Sciatic nerve (tissue), 2 donors: Measurements from ENCODE around the gene FIGN. TPM values are rescaled to one million over a fixed set of nuclear protein-coding genes. Genes with fewer than 3 reads are reported as not detected.

Experiments used
- ATAC-seq: fragments of 200-7000 bp; cut with Tn5 transposase; one replicate; pipeline ENCODE4 v1.9.1; 2020; ENCODE audit warnings: mild to moderate bottlenecking, moderate library complexity
- DNase-seq: peaks from one replicate; pipeline ENCODE4 v3.0.0-alpha.2; 2020; ENCODE audit warnings: low spot score
- intact Hi-C: fragments of 100-400 bp; cut with DNase I; formaldehyde crosslinking; loops from one replicate; pipeline ENCODE4 v1.14.2; 2022
- total RNA-seq: library from RNA; stranded (reverse); fragmentation: NEBNext Ultra II Directional; extraction: Animal tissue kit (Norgen Biotek cat#: 25700); gene quantifications from one replicate; pipeline ENCODE4 v1.2.1, GENCODE V29; 2021
- donor health status: DM: no; HTN: no; CAD: no.
- donor health status: DM: no; HTN: no; CAD: no.

Gene FIGN
- total RNA-seq, 1 donor from 2014 or later: 22.2 TPM

DNA sequence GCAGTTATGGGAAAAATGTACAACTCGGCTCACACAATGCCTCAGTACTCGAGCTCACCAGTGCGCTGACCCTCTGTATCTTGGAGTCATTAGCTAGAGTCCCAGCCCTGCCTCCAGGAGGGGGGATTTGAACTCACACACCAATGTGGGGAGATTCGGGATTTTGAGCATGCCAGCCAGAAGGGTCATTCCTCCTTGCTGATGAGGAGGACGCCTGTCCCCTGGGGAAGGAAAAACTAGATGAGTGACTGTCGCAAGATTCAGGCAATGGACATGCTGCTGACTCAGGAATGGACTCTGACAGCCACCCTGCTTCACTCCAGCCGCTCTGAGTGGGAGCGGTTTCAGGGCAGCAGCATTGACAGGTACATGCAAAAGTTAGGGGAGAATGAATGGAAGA is 20.6 kb downstream of the FIGN start:
- DNase-seq (no peak), ATAC-seq (no peak)
- intact Hi-C loops: no loop called here

DNA sequence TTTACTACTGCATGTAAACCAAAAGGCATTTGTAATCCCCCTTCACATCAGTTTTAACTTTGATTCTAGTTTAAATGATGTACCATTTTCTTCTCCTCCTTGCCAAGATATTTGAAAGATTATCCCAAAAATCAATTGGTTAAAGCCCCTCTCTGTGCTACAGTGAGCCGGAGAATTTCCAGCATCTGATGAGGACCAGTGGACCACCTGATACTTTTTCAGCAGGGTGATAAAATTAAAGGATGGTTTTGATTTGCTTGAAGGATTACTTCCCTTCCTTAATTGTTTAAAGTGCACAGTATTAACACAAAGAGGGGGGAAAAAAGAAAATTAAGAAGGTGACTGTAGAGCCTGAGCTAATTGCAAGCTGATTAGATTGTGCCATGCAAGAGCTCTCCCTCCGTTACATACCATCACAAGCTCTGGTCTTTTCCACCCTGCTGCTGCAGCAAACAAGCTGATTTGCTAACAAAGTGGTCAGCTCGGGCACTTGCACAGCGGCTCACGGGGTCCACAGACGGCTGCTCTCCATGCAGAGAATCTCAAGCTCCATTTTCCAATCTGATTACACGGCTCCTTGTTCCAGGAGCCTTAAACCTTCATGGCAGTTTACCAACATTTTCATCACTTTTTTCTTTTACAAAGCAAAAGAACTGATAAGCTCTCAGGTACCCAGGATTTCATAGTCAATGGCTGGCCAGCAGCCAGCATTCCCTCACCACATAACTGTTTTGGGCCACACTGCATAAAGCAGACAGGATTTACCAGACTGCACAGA is 22.1 kb downstream of the FIGN start:
- intact Hi-C loops: no loop called here
- ATAC-seq (no peak), DNase-seq (no peak)

DNA sequence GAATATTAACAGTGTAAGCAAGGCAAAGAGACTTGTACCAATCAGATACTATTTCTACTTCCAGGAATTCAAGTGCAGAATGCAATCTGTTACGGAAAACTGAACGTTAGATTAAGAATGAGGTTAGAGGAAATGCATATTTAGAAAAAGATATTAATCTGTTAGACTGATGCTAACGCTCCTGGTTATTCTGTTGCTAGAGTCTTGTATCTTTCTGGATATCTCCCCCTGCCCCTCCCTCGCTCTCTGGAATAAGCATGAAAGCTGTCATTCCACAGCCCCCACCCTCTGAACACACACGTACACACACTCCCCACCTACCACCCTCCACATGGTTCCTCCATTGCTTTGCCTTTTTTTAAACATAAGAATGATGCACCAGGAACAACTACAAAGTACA is 24.1 kb downstream of the FIGN start:
- intact Hi-C loops: no loop called here
- no peak for DNase-seq
- ATAC-seq: no peak

DNA sequence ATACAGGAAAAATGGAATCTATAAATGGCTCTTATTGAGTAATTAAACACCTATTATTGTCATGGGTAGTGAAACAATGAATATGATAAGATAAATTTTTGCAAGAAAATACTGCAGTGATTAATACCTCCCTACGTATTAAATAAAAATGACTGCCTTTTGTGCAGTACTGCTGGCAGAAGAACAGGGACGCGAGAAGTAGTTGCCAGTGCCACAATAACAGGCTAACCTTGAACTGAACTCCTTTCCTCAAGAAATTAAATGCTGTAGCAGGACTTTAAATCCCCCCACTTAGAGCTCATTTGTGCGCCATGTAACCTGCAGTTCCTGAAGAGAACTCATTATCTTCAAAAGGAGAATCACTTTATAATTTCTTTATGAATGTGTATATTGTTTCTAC is 24.6 kb downstream of the FIGN start:
- ATAC-seq: no peak
- intact Hi-C loops: no loop called here
- DNase-seq: no peak

DNA sequence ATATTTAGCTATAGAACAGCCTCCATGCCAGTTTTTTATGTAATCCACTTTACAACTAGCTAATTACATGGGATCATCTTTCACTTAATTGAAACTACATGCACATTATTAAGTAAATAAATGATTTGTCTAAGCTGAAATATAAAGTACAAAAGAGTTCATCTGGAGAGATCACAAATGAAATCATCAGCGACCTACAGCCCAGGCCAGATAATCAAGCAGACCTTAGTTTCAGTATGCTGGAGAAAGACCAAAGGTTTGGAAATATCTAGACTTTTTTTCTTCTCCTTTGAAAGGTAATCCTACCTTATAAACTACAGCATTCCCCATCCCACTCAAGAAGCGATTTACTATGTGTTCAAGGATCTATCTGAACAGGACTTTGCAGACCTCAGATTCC is 26.5 kb downstream of the FIGN start:
- ATAC-seq: no peak
- intact Hi-C loops: no loop called here
- no peak for DNase-seq

DNA sequence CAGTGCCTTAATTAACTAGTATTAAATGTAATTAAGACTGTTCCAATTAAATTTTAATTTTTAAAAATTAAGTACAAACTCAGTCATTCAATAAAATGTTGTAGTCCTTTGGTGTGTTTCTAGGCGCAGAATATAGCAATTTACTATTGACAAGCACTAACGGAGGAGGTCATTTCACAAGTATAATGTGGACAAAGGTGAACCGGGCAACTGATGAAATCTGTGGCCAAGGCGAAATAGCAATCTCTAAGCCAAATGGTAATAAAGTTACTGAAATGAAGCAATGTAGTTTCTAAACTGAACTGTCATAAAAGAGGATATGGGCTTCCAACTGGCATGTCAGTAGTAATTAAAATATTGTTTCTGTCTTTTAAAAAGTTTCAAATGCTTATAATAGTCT is 27.5 kb downstream of the FIGN start:
- ATAC-seq (no peak), DNase-seq (no peak)
- intact Hi-C loops: no loop called here

DNA sequence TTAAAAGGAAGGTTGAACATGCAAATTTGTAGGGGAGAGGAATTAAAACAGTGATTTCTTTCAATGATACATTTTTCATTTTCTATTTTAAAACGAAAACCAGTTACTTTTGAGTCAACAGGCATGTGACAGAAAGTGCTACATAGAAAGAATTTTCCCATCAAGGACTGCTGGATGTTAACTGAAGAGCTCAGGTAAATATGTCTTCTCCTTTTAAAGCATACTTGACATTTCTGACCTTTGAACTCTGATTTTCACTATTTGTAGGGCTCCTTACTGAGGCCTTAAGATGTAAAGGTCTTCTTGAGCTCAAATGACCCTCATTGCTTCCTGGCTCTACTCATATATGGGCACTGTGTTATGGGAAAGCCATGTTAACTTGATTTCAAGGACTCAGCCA is 32.4 kb downstream of the FIGN start:
- intact Hi-C loops: no loop called here
- no peak for ATAC-seq
- no peak for DNase-seq

DNA sequence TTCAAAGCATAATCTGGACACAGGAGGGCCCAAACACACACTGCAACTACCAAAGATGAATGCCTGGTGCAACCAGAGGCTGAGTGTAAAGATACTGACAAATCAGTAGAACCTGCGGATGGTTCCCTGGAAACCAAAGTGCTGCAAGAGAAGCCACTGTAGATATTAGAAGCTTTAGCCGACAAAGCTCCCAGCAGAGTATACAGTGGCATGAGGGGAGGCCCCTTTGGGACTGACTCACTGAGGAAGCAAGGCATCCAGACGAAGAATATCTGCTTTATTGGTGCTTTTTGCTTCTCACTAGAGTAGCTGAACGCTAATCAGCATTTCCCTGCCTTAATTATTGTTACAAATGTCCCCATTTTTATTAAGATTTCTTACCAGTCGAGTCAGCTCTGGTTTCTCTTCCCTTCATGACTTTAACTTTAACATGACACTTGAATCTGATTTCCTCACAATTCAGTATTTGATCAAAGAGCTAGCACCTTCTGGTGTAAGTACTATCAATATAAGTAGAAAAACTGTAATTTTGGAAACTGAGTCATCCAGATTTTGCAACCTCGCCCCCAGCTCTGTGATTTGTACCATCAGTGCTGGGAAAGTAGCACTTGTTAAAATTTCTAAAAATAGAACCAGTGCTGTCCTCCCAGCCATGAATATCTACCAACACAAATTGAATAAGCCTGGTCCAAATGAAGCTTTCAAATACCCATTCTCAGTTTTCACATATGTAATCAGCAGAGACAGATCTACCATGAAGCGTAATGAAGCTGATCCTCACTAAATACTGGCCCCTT is 34.2 kb downstream of the FIGN start:
- intact Hi-C loops: no loop called here
- ATAC-seq: no peak

DNA sequence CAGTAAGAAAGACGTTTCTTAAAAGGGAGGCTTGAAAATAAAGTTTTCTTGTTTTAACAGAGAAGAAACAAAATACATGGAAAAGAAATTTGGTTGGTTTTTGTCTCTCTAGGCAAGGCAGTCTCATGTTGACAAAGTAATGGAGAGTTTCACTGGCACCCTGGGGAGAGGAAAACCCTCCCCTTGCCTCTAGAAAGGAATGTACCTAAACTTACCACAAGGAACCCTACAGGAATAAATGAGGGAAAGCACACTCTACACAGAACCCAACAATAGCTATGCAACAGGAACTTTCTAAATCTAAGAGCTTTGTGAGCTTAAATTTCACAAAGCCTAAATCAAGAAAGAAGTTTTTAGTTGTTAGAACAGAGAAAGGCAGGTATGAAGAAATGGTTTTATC is 37.0 kb downstream of the FIGN start:
- intact Hi-C loops: no loop called here
- ATAC-seq (no peak), DNase-seq (no peak)

More for the DNA sequence above, 34.2 kb downstream of the FIGN start:
- DNase-seq: no peak

DNA sequence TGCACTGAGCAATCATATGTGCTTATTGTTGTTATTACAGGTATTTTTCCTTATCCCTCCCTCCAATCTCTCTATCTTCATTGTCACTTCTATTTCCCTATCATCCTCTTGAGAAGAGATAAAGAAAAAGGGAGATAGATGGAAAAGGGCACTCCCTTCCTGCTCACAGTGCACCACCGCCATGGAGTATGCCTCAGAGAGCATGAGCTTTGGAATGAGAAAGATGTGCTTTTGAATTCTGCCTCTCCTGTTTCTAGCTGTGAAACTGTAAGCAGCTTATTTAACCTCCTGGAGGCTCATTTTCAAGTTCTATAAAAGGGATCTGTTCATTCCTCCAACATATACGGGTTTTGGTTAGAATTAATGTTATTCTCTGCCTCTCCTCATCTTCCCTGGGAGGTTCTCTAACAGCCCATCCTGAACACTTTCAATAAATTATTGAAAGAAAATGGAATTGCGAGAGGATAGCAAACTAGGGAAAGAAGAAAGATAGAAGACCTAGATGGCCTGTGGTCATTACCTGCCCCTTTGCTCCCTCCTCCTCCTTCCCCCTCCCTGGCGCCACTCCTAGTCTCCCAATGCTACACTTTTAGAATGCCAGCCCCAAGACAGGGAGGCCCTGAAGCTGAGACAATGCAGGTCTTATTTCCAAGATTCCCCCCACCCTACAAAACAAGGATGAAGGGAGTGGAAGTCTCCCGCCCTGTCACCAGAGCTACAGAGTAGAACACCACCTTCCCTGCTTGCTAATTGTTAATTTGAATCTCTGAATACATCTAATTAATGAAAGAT is 37.8 kb downstream of the FIGN start:
- no peak for DNase-seq
- intact Hi-C loops: no loop called here
- ATAC-seq: no peak

DNA sequence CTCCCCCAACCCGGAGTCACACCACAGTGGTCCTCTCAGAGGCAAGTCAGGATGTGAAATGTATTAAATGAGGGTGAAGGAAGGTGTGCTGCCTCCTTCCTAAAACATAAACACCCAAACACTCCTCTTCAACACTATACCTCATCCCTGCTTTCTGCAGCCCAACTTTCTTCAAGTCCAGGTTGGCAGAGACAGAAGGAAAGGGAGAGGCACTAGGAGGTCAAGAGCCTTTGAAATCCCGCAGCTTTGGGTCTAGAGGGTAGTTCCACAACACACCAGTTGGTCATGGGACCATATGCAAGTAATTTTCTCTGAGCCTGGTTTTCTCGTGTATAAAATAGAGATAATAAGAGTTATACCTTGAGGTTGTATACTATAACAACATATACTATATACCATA is 38.4 kb downstream of the FIGN start:
- ATAC-seq: no peak
- no peak for DNase-seq
- intact Hi-C loops: no loop called here

DNA sequence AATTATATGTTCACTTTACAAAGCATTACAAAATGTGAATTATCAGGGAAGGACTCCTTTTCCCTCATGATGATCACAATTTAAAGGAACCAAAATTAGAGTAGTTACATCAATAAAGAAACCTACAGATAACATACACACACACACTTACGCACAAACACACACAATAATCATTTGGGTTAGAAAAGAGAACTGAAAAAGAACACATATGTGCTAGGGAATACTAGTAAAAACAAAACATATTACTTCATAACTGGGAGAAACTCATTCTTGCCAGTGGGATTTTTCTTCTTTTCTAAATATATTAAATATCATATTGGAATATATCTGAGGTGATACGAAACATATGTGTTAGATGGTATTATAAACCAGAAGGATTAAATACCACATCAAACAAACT is 42.3 kb downstream of the FIGN start:
- ATAC-seq: no peak
- intact Hi-C loops: no loop called here

DNA sequence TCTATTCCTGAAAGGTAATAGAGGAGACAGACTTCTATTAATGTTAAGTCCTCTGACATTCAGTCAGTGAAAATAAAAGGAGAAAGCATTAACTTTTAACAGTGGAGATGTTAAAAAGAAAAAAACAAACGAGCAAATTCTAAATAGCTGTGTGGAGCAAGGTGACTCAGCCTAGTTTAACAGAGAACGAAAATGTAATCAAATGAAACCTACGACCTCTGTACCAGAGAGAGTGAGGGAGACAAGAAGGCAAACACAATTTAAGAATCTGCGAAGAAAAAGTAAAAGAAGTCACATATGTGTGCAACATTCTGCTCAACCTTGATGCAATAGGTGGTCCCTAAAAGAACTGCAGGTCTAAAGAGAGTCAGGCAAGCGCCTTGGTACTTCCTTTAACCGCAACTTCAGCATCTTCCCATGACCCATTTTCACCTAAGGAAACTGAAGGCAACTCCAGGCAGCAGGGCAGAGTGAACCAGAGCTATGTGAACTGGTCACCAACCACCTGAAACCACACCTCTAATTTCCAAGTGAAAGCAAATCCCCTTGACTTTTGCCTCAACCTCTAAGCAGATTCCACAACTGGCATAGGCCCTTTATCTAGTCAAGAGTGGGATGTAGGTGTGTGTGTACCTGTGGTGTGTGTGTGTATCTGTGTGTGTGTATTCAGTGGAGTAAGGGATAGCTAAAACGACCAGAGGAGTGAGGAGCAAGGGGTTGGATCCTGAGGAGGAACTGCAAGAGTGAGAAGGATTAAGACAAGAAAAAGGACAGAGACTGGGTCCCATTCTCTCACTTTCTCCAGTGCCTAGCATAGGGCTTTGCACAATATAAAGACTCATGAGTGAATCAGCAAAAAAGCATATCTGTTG is 43.0 kb downstream of the FIGN start:
- no peak for DNase-seq
- no peak for ATAC-seq
- intact Hi-C loops: no loop called here

More for the DNA sequence above, 42.3 kb downstream of the FIGN start:
- no peak for DNase-seq

DNA sequence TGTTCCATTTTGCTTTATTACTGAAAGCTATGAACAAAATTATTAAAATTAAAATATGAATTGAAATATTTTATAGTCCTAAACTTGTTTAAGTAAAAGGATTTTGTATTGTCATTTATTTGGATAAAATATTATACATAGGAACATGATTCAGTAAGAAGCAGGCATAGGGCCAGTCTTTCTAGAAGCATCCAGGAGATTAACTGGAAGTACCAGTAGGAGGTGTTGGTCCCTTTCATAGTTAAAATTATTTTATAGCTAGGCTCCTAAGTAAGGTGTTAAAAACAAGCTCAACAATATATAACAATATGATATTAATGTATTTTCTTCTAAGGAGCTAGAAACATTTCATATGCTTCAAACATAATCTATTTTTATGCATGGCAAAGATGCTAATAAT is 43.7 kb downstream of the FIGN start:
- DNase-seq (no peak), ATAC-seq (no peak)
- intact Hi-C loops: no loop called here

DNA sequence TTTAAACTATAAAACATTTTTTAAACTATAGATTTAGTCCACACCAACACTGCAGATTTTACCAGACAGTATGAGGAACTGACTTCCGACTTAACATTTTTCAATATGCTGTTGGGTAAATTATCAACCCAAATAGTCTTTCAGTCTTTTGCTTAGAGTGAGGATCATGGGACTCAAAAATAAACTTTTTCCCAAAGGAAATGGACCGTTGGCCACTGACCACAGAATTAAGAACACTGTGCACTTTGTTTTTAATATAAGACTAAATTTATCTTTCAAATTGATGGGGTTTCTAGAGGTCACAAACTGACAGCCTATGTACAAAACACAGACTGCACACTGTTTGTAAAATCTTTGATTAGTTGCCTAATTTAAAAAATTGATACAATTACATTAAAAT is 44.9 kb downstream of the FIGN start:
- ATAC-seq (no peak), DNase-seq (no peak)
- intact Hi-C loops: no loop called here

DNA sequence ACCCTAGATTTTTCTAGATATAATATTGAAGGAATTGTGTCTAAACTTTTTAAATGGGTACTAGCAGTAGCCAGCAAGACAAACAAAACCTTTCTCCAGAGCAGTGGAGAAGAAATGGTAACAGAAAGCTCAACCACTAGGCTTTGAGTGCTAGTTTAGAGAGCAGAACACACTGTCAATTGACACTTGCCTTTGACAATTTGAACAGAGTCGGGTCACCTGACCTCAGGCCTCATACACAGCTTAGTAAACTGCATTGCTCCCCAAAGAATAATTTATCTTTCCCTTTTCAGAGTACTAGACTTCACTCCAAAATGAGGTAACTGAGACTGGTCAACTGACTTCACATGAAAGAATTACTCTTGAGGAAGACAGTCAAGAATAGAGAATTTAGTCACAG is 48.6 kb downstream of the FIGN start:
- no peak for DNase-seq
- intact Hi-C loops: no loop called here
- ATAC-seq: peak; percentile 43

DNA sequence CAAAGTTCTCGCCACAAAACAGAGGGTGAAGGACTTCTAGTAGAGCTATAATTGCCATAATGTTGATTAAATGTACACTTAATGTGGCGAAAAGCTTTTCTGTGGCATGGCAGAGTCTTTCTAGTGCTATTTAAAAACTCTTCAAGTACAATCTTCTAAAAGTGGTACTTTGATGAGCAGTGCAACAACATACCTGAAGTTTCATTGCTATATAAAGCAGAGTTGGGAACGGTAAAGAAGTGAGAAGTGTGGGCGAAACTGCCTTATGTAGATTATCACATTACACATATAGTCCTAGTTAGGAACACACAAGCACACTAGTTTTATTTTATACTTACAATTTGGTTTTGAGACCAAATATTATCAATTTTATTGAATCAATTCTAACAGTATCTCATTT is 49.5 kb downstream of the FIGN start:
- intact Hi-C loops: no loop called here
- DNase-seq (no peak), ATAC-seq (no peak)

DNA sequence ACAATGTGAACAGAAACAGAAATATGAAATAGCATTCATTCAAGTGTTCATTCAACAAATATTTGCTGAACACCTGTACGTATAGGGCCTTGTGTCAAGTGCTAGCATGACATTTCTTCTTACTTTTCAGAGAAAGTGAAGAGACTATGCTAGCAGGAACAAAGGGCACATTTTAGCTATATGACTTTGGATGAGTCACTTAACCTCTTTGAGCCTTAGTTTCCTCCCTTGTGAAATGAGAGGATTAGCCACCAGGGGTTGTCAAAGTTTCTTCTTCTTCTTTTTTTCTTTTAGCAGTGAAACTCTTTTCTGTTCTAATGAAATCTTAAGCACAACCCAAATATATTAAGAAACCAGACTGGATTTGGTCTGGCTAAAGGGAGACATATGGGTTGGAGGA is 53.1 kb downstream of the FIGN start:
- intact Hi-C loops: no loop called here
- DNase-seq (no peak), ATAC-seq (no peak)

DNA sequence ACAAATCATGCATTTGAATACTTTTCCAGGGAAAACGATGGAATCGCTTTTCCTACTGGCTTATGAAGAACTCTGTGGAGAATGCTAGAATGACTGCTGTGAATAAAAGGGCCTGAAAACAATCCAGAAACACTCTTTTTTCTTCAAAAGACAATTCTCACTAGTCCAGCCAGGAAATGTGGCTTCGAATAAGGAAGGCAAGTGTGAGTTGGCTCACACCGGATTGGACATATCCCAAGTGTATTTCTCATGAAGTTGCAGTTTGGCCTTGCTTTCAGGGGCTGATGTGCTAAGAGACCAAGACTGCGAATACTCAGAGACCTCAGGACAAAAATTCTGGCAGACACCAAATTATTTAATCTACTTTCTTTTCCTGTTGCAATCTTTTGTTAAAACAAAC is 54.1 kb downstream of the FIGN start:
- DNase-seq (no peak), ATAC-seq (peak; percentile 93)
- intact Hi-C loops: no loop called here
